HG02943 (cell line): Measurements from ENCODE around the gene FANK1.
"Not testable (repeated sequence)": the region's sequence is repeated elsewhere in the genome, so short reads cannot be mapped to it uniquely, and the experiment has no call there.

Experiments
- ATAC-seq: cut with Tn5 transposase; IDR thresholded peaks from one replicate; pipeline ENCODE4 v1.9.1; 2021; ENCODE audit warnings: mild to moderate bottlenecking, low read depth, moderate library complexity; ENCODE audit not compliant: unreplicated experiment

The FANK1 gene

DNA sequence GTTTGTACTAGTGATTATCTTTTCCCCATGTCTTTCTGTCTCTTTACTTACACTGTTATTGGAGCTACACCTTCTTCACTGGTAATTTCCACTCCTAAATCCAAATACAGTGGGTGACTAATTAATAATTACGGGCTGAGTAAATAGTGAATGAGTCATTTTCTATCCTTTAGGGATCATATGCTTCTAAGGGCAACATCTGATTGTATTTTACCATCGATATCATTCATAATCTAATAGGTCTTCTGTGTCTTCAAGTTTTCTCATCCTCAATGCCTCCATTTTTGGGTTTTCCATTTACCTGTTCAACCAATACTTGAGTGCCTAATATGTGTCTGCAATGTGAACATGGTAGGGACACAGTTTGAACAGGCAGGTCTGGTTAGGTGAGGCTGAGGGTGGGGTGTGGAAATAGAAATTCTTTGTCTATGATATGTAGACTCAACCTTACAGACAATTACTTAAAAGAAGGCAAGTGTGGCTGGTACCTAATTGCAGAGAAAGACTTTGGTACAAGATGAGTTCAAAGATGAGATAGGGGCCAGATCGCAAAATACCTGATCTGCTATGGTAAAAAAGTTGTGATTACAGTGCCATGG lies 9.4 kb upstream of the FANK1 start:
- ATAC-seq = no peak

- ATAC-seq = not testable (repeated sequence)
These were observed 6.9 kb upstream of the FANK1 start for GRCh38 chr10:125889441-125889840.

DNA sequence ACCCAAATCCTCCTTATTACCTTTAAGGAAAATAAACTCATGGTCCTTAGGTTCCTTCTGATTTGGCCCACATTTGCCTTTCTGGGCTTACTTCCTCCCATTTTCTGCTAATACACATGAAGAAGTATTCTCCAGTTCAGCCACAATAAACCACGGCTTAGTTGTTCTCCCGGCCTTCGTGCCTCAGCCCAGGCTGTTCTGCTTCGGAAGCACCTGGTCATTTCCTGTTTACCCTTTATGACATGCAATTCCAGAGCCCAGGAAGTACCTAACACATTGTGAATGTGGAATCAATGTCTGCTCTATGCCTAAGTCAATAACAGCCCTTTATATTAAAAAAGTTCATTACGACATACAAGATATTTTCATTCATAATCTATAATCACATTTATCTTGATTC lies 4.0 kb upstream of the FANK1 start:
- ATAC-seq = not testable (repeated sequence)

GRCh38 chr10:125894176-125894575 lies 2.2 kb upstream of the FANK1 start:
- not testable (repeated sequence) for ATAC-seq

DNA sequence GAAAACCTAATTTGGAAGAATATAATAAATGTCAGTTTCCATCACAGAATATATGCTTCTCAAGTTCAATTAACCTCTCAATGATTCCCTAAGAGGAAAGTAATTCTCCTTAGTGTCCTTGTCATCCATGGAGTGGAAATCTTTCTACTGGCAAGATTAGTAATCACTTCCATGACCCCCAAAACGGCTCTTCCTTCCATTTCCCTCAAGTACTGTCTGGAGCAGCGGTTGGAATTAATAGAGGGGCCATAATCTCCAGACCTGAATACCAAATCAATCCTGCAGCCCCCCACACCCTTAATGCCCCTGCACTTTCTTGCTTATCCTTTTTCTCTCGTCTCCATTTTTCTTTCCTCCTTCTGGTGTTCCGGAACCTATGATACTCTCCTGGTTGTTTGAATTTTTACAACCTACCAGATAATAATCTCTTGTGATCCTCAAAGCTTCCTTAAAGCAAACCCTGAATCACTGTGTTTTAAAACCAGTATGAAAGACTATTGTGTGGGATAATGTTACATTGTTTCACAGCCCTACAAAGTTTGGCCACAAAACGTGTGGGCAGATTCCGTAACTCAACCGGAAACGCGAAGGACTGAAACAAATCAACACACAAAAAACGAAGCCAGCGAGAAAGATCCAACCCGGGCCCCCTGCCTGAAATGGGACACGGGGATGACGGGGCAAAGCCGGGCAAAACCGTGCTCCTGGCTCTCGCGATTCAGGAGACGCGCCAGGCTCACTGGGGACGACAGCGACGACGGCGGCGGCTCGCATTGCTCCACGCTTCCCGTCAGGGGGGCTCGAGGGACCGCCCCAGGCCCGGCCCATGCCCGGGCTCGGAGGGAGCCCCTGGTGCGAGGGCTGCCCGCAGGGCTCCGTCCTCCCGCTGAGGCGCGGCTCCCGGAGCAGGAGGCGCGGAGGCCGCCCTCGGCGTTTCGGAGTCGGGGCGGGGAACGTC lies 955 bp upstream of the FANK1 start:
- ATAC-seq = peak; percentile 41

GRCh38 chr10:125897317-125897716 lies 953 bp downstream of the FANK1 start:
- ATAC-seq = not testable (repeated sequence)

DNA sequence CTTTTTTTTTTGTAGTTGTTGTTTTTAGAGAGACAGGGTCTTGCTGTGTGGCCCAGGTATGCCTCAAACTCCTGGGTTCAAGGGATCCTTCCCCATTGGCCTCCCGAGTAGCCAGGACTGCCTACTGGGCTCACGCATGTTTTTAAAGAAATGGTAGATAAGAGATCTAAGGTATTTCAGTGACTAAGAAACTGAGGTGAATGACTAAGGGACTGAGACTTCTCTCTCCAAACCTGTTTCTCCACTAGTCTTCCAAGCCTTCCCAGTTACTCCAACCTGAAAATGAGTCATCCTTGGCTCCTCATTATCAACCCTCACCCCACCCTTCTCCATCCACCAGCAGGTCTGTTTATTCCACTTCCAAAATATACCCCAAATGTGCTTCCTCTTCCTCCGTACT lies 4.6 kb downstream of the FANK1 start:
- not testable (repeated sequence) for ATAC-seq

DNA sequence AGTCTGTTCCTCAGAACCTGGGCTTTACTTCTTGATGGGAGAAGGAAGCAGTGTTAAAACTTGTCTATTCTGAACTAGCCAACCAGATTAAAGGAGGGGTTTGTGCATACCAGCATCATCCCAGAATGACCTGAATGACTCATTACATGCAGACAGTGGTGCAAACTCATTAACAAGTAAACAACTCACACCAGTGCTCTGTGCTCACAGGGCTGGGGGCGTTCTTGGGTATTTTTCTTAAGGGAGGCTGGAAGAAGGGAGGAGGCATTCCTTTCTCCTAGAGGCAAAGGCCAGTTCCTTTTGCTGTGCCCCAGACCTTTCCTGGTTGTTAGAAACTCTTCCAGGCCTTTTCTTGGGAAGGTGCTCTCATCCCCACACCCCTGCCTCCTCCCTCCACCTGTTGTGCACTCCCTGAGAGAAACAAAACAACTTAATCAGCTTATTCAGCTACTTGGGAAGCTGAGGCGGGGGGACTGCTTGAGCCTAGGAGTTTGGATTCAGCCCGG lies 6.8 kb downstream of the FANK1 start:
- ATAC-seq = not testable (repeated sequence)

GRCh38 chr10:125905069-125905994 lies 9.0 kb downstream of the FANK1 start:
- not testable (repeated sequence) for ATAC-seq

GRCh38 chr10:125907598-125907997 lies 11.2 kb downstream of the FANK1 start:
- ATAC-seq = not testable (repeated sequence)

- ATAC-seq = not testable (repeated sequence)
These were observed 12.4 kb downstream of the FANK1 start for GRCh38 chr10:125908813-125909212.

DNA sequence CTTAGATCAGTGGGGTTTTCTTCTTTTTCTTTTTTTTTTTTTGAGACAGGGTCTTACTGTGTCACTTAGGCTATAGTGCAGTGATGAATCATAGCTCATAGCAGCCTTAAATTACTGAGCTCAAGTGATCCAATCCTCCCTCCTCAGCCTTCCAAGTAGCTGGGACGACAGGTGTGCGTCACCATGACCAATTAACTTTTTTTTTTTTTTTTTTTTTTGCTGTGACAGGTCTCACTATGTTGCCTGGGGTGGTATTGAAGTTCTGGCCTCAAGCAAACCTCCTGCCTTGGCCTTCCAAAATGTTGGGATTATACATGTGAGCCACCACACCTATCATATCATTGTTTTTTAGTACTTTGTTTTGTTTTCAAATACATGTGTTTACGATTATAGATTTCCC lies 13.1 kb downstream of the FANK1 start:
- ATAC-seq = not testable (repeated sequence)

- ATAC-seq = no peak
These were observed 14.8 kb downstream of the FANK1 start for GRCh38 chr10:125911145-125911544.

DNA sequence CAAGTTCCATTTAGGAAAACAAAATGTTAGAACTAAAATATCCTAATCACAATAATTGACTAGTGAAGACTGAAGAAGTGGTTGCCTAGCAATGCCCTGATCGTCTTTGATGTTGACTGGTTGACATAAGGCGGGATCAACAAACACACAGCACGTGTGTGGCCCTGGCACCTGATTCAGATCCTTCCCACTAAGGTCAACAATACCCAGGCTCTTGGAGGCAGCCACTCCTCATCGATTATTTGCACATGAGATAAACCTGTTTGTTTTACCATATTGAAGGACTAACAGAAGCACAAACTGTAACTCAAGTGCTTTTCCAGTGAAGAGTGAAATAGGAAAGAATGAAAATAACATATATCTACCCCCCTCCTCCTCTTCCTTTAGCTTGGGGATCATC lies 15.6 kb downstream of the FANK1 start:
- ATAC-seq = no peak

- ATAC-seq = not testable (repeated sequence)
These were observed 16.9 kb downstream of the FANK1 start for GRCh38 chr10:125913277-125913676.

- ATAC-seq = no peak
These were observed 20.6 kb downstream of the FANK1 start for GRCh38 chr10:125916977-125917376.

- ATAC-seq = not testable (repeated sequence)
These were observed 21.5 kb downstream of the FANK1 start for GRCh38 chr10:125917704-125918361.

DNA sequence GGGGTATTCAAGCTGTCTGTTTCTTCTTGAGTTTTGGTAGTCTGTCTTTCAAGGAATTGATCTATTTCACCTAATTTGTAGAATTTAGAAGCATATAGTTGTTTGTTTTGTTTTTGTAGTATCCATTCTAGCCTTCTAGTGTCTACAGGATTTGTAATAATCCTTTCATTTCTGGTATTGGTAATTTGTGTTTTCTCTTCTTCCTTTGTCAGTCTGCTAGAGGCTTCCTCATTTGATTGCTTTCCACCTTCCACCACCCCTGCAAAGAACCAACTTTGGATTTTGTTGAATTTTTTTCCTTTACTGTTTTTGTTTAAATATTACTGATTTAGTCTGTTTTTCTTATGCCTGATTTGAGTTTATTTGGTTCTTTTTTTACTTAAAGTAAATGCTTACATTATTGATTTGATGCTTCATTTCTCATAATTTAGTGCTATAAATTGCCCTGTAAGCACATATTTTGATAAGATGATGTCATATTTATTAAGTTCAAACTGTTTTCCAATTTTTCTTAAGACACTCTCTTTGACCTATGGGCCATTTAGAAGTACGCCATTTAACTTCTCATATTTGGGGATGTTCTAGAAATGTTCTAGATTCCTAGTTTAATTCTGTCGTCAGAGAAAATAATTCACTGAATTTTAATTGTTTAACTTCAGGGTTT lies 25.4 kb downstream of the FANK1 start:
- ATAC-seq = not testable (repeated sequence)

DNA sequence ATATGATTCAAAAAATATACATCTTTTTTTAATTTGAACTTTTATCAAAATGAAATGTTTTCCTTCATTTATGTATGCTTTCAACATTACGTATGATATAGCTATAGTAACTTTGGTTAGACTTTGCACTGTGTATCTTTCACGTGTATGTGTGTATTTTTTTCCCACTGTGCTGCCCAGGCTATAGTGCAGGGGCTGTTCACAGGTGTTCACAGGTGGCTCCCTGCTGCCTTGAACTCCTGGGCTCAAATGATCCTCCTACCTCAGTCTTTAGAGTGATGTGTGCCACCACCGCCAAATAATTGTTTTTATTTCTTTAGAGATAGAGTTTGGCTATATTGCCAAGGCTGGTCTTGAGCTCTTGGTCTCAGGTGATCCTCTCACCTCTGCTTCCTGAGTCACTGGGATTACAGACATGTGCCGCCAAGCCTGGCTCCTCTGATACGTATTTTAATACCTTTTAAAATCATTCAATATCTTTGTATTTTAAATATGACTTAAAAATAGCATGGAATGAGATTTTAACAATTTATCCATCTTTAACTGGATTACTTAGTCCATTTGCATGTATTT lies 29.0 kb downstream of the FANK1 start:
- no peak for ATAC-seq
